ENCODE data around the gene TRPM8.

DNA sequence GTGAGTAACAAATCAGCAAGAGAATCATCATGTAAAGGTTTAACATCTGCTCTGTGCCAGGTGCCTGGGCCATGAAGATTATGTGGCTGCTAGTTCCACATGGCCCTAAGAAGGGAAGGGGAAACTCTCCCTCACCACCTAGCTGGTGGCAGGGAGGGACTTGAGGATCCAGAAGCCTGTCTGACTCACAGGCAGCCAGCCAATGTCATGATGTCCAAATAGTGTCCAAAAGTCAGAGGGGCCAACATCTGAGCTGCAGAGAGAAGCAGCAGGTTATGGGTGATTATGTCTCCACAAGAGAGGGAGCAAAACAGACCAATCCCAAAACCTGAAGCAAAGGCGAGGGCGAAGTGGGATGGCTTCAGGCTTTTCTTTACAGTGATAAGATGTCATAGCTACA, 71.4 kb downstream of the TRPM8 start:
- TF ChIP-seq CTCF (IDR thresholded peaks at IDR 0.05) (no peak), POLR2A (IDR thresholded peaks at IDR 0.05) (no peak)

Data from testis (tissue), 2 donors.